K562 (cell line): Measurements from ENCODE around the gene PPM1E.

Source experiments
- BCL6 ChIP-seq: fragments of 250-450 bp; sonication (Bioruptor Pico); IDR thresholded peaks from 2 replicates; pipeline ENCODE4 v1.4.0; 2020
- POLR2A ChIP-seq: fragments of 450-650 bp; conservative IDR thresholded peaks from 2 replicates; pipeline ENCODE4 v1.6.1; 2016
- REST ChIP-seq, 2 experiments: fragments of 450-650 bp; formaldehyde crosslinking in 1 of 2; IDR thresholded peaks; 2 replicates each; pipeline versions ENCODE4 v1.4.0 to v1.6.1; 2014 to 2020; ENCODE audit warnings: mild to moderate bottlenecking in 2 of 2, borderline replicate concordance in 1 of 2, low read depth in 1 of 2
- ZNF232 ChIP-seq: sonication (generic); formaldehyde crosslinking; IDR thresholded peaks from 2 replicates; pipeline ENCODE4 v1.8.0; 2022; ENCODE audit warnings: mild to moderate bottlenecking, missing genetic modification reagents
- ZNF444 ChIP-seq: fragments of 250-450 bp; sonication (Bioruptor Pico); IDR thresholded peaks from 2 replicates; pipeline ENCODE4 v1.4.0; 2020; ENCODE audit warnings: mild to moderate bottlenecking, moderate library complexity
- ZNF512 ChIP-seq: IDR thresholded peaks from 2 replicates; pipeline ENCODE4 v1.6.1; 2016; ENCODE audit warnings: missing genetic modification characterization, missing compliant biosample characterization

GRCh38 chr17:58989629-58990028 lies 234.0 kb downstream of the PPM1E start:
- TF ChIP-seq BCL6 (no peak), ZNF444 (CRISPR knock-in tag) (no peak), REST (IDR thresholded peaks at IDR 0.05; ENCODE audit: borderline replicate concordance) (no peak), REST (CRISPR knock-in tag; IDR thresholded peaks at IDR 0.05; ENCODE audit: low read depth) (no peak), ZNF512 (tag) (no peak), POLR2A (no peak), ZNF232 (CRISPR knock-in tag) (no peak)
